ENCODE results near the gene ATP9B.
A peak's percentile ranks its signal among the peaks of the same experiment; 100 is the strongest.

GRCh38 chr18:79395761-79396404 lies 326.7 kb downstream of the ATP9B start, which contains the start of gene NFATC1:
- TF ChIP-seq CTCF (IDR thresholded peaks at IDR 0.05) (no peak), TCF7L2 (IDR thresholded peaks at IDR 0.05; ENCODE audit: low read depth, low read length) (no peak), POLR2AphosphoS5 (IDR thresholded peaks at IDR 0.05; ENCODE audit: low read depth, low read length) (peak; percentile 37; the same call in 1 of the 2 replicates), SIN3A (IDR thresholded peaks at IDR 0.05; ENCODE audit: borderline replicate concordance, insufficient read depth, low read depth, low read length) (peak; percentile 39; the same call in 1 of the 2 replicates)

All from Panc1 (cell line).